Endothelial cell of umbilical vein (primary cell): Measurements from ENCODE around the gene MINK1. TPM values are rescaled to one million over a fixed set of nuclear protein-coding genes. Genes with fewer than 3 reads are reported as not detected.
A peak's percentile ranks its signal among the peaks of the same experiment; 100 is the strongest.

Source experiments
- BruUV-seq: library from RNA; stranded (reverse); fragments of 400-500 nt; replicated peaks from 2 replicates; lab custom pipeline; 2021; lab: Mats Ljungman, UMichigan
- CTCF ChIA-PET: fragments of 300-600, 350-600 bp; sonication (Branson Sonifier 250); formaldehyde crosslinking; loops from one replicate; lab custom pipeline; 2021; ENCODE audit warnings: antibody characterized with exemption, inconsistent platforms; lab: Charles Lee
- POLR2A ChIA-PET: fragments of 300-600, 350-600 bp; sonication (Branson Sonifier 250); formaldehyde crosslinking; loops from one replicate; lab custom pipeline; 2021; ENCODE audit warnings: antibody characterized with exemption, inconsistent platforms; lab: Charles Lee
- DNase-seq: peaks from one replicate; pipeline ENCODE4 v3.0.0-alpha.2; 2011; ENCODE audit warnings: low read depth, low spot score
- FAIRE-seq: peaks from 2 replicates; lab custom pipeline; 2011; peaks lifted over from hg19 to GRCh38; lab: Jason Lieb, UNC
- H2AFZ ChIP-seq: 2 replicates; pipeline ENCODE4 v1.6.0; 2012; ENCODE audit warnings: low read depth, low read length, control low read depth, inconsistent platforms
- H3K27ac ChIP-seq: 2 replicates; pipeline ENCODE4 v1.5.1; 2011; ENCODE audit warnings: low read depth, mild to moderate bottlenecking, control low read depth, low read length, moderate library complexity; ENCODE audit not compliant: insufficient read depth
- H3K27me3 ChIP-seq, 2 experiments: 2 replicates each; pipeline versions ENCODE4 v1.6.0 to v1.6.1; 2011; ENCODE audit warnings: low read length in 2 of 2, mixed read lengths in 1 of 2; ENCODE audit not compliant: control insufficient read depth in 2 of 2, insufficient read depth in 2 of 2
- H3K36me3 ChIP-seq, 2 experiments: 2 replicates in 1 of 2; 3 replicates in 1 of 2; pipeline ENCODE4 v1.5.1; 2011; ENCODE audit warnings: low read length in 2 of 2, mild to moderate bottlenecking in 1 of 2, moderate library complexity in 1 of 2; ENCODE audit not compliant: control insufficient read depth in 2 of 2, insufficient read depth in 2 of 2; ENCODE audit errors: extremely low read depth in 1 of 2
- H3K4me1 ChIP-seq: 3 replicates; pipeline ENCODE4 v1.5.1; 2011; ENCODE audit warnings: mild to moderate bottlenecking, low read length; ENCODE audit not compliant: control insufficient read depth, insufficient read depth; ENCODE audit errors: extremely low read depth
- H3K4me2 ChIP-seq: 2 replicates; pipeline ENCODE4 v1.6.1; 2011; ENCODE audit warnings: low read length, control low read depth, mixed read lengths; ENCODE audit not compliant: insufficient read depth
- H3K4me3 ChIP-seq, 3 experiments: fragments of 200-600 bp in 1 of 3; sonication (generic), shearing (Covaris generic) in 1 of 3; replicated peaks in 1 of 3; 2 replicates each; pipeline ENCODE4 v1.5.1; 2011 to 2016; ENCODE audit warnings: control low read depth in 3 of 3, low read length in 3 of 3, mild to moderate bottlenecking in 2 of 3, inconsistent platforms in 1 of 3, low read depth in 1 of 3, moderate library complexity in 1 of 3; ENCODE audit not compliant: insufficient read depth in 1 of 3
- H3K79me2 ChIP-seq: 2 replicates; pipeline ENCODE4 v1.6.0; 2012; ENCODE audit warnings: low read length, inconsistent platforms; ENCODE audit not compliant: control insufficient read depth, insufficient read depth
- H3K9ac ChIP-seq: replicated peaks from 2 replicates; pipeline ENCODE3; 2011; ENCODE audit warnings: low read length, control low read depth; ENCODE audit not compliant: insufficient read depth; ENCODE audit errors: extremely low read depth
- H3K9me1 ChIP-seq: replicated peaks from 3 replicates; pipeline ENCODE4 v1.6.0; 2011; ENCODE audit warnings: mild to moderate bottlenecking, low read length; ENCODE audit not compliant: control insufficient read depth, insufficient read depth; ENCODE audit errors: extremely low read depth
- H3K9me3 ChIP-seq: replicated peaks from 2 replicates; pipeline ENCODE4 v1.5.1; 2012; ENCODE audit warnings: low read length, inconsistent platforms; ENCODE audit not compliant: control insufficient read depth, insufficient read depth
- H4K20me1 ChIP-seq: replicated peaks from 2 replicates; pipeline ENCODE3; 2011; ENCODE audit warnings: mild to moderate bottlenecking, low read length; ENCODE audit not compliant: control insufficient read depth, insufficient read depth; ENCODE audit errors: extremely low read depth
- MYC ChIP-seq: IDR thresholded peaks from one replicate; pipeline ENCODE4 v1.6.1; 2011; ENCODE audit warnings: mild to moderate bottlenecking, low read depth, low read length
- POLR2A ChIP-seq: IDR thresholded peaks from 2 replicates; pipeline ENCODE4 v1.6.1; 2012; ENCODE audit warnings: low read depth, mild to moderate bottlenecking, control low read depth, low read length
- POLR2AphosphoS5 ChIP-seq: IDR thresholded peaks from 2 replicates; pipeline ENCODE4 v1.6.1; 2012; ENCODE audit warnings: low read depth, mild to moderate bottlenecking, control low read depth, low read length, moderate library complexity; ENCODE audit not compliant: insufficient read depth
- dilution Hi-C: fragments of 300-500 bp; cut with MboI; formaldehyde crosslinking; loops from one replicate; pipeline ENCODE4 v1.15.0; 2019; ENCODE audit warnings: low sequenced_read_pairs; ENCODE audit not compliant: extremely low pct_ligation_motif_present
- intact Hi-C: fragments of 100-400 bp; cut with micrococcal nuclease; formaldehyde crosslinking; loops from one replicate; pipeline ENCODE4 v1.10.0; 2022
- polyA plus RNA-seq, 4 experiments: library from polyadenylated mRNA; depleted of rRNA in 3 of 4; stranded (reverse) in 3 of 4; unstranded in 1 of 4; fragments of >200 nt; gene quantifications; 2 replicates each; pipeline versions ENCODE4 v1.2.1 to v1.2.3, GENCODE V29; 2011 to 2012; ENCODE audit warnings: missing spikeins in 1 of 4
- total RNA-seq: library from RNA; stranded (reverse); gene quantifications from 2 replicates; pipeline ENCODE4 v1.2.3, GENCODE V29; 2021
- TF ChIP-seq, protein P1 (sequence below): IDR thresholded peaks from 2 replicates; pipeline ENCODE4 v1.6.1; 2011; ENCODE audit not compliant: insufficient read depth, insufficient read length

Gene MINK1
- total and polyA plus RNA-seq, 2 donors (not counting 3 experiments of a cell fraction or from before 2014, with no cell fraction given): 53.6 to 89.4 TPM

DNA sequence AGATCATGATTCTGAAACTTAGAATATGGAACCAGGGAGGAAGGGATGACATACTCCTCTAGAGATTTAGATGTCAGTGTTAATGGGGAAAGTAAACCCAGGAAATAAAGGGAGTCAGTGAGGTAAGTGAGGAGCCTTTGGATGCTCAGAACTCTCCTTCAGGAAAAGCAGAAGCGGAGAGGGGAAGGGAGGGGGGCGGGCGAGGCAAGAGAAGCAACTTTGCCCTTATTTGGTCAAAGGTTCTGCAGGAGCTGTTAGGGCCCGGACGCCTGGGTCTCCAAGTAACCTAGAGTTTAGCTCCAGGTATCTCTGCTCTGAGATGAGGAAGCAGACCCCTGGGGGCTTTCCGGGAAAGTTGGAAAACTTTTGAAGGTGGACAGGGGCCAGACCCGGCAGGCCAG is 113.9 kb downstream of the MINK1 start:
- Histone ChIP-seq H3K9me1 (no peaks in the 10 kb centered on the region), H3K27me3 (no peaks in the 10 kb centered on the region), H3K4me3 (peak overlapping the region; percentile 86 to 99 (median 95)), H2AFZ (no peak overlapping the region), H3K27ac (no peak overlapping the region), H3K9ac (peak overlapping the region; percentile 66), H3K36me3 (peaks cover 13 to 28% of the 10 kb centered on the region in 2 experiments), H3K4me1 (peaks cover 30% of the 10 kb centered on the region), H4K20me1 (no peaks in the 10 kb centered on the region), H3K4me2 (peak overlapping the region; percentile 93), H3K9me3 (no peaks in the 10 kb centered on the region), H3K79me2 (peaks cover 62% of the 10 kb centered on the region)
- POLR2A ChIA-PET: interaction anchor here (2.3 kb wide), 1 partner anchor 20 kb away, joined by 18 read pairs; the partner anchor contains the start of gene SPAG7
- FAIRE-seq (peak; percentile 59), DNase-seq (no peak)
- dilution Hi-C loops (no loop called here), intact Hi-C loops (no loop called here)
- TF ChIP-seq POLR2A (no peak), MYC (no peak), POLR2AphosphoS5 (peak; percentile 26)
- TF ChIP-seq, protein P1, sequence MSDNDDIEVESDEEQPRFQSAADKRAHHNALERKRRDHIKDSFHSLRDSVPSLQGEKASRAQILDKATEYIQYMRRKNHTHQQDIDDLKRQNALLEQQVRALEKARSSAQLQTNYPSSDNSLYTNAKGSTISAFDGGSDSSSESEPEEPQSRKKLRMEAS: no peak
- BruUV-seq: no TSS peak
- CTCF ChIA-PET: interaction anchor here (1.0 to 2.8 kb wide), 2 partner anchors 38 to 41 kb away, joined by 4 to 12 read pairs; partner anchors contain the start of gene CAMTA2

Other genes starting within 250 kb of the MINK1 start
- gene SMTNL2, start 248.8 kb upstream of the MINK1 start, total RNA-seq: not detected in 2 replicates
- gene SMTNL2, start 248.8 kb upstream of the MINK1 start, polyA plus RNA-seq: not detected in 2 replicates
- not detected in 2 replicates for gene ALOX15, start 191.7 kb upstream of the MINK1 start, total RNA-seq
- gene ALOX15, start 191.7 kb upstream of the MINK1 start, polyA plus RNA-seq: not detected in 2 replicates
- 58.5 and 63.9 TPM in 2 replicates for gene PELP1, start 129.2 kb upstream of the MINK1 start, total RNA-seq
- 26.8 and 41.2 TPM in 2 replicates for gene PELP1, start 129.2 kb upstream of the MINK1 start, polyA plus RNA-seq
- 21.3 and 25.2 TPM in 2 replicates for gene ARRB2, start 122.7 kb upstream of the MINK1 start, total RNA-seq
- gene ARRB2, start 122.7 kb upstream of the MINK1 start, polyA plus RNA-seq: 18.6 and 19.1 TPM in 2 replicates
- 11.7 and 12.9 TPM in 2 replicates for gene MED11, start 101.9 kb upstream of the MINK1 start, total RNA-seq
- 21.2 and 23.8 TPM in 2 replicates for gene MED11, start 101.9 kb upstream of the MINK1 start, polyA plus RNA-seq
- gene ZMYND15, start 93.5 kb upstream of the MINK1 start, total RNA-seq: 0.44 TPM in 1 of 2 replicates, not detected in the other
- 0.12 and 0.18 TPM in 2 replicates for gene ZMYND15, start 93.5 kb upstream of the MINK1 start, polyA plus RNA-seq
- 4.8 and 5.4 TPM in 2 replicates for gene CXCL16, start 93.4 kb upstream of the MINK1 start, total RNA-seq
- 6.1 and 7.3 TPM in 2 replicates for gene CXCL16, start 93.4 kb upstream of the MINK1 start, polyA plus RNA-seq
- not detected in 2 replicates for gene TM4SF5, start 61.5 kb upstream of the MINK1 start, total RNA-seq
- gene TM4SF5, start 61.5 kb upstream of the MINK1 start, polyA plus RNA-seq: not detected in 2 replicates
- not detected in 2 replicates for gene VMO1, start 47.0 kb upstream of the MINK1 start, total RNA-seq
- gene VMO1, start 47.0 kb upstream of the MINK1 start, polyA plus RNA-seq: 0.23 and 0.27 TPM in 2 replicates
- not detected in 2 replicates for gene GLTPD2, start 44.4 kb upstream of the MINK1 start, total RNA-seq
- not detected in 2 replicates for gene GLTPD2, start 44.4 kb upstream of the MINK1 start, polyA plus RNA-seq
- gene PSMB6, start 37.2 kb upstream of the MINK1 start, total RNA-seq: 203 and 214 TPM in 2 replicates
- gene PSMB6, start 37.2 kb upstream of the MINK1 start, polyA plus RNA-seq: 598 and 599 TPM in 2 replicates
- 52.3 and 58.7 TPM in 2 replicates for gene PLD2, start 26.2 kb upstream of the MINK1 start, total RNA-seq
- gene PLD2, start 26.2 kb upstream of the MINK1 start, polyA plus RNA-seq: 53.6 and 54.7 TPM in 2 replicates
- 1.0 and 1.5 TPM in 2 replicates for gene C17orf107, start 66.2 kb downstream of the MINK1 start, total RNA-seq
- 0.68 and 0.86 TPM in 2 replicates for gene C17orf107, start 66.2 kb downstream of the MINK1 start, polyA plus RNA-seq
- gene CHRNE, start 69.8 kb downstream of the MINK1 start, total RNA-seq: 0.76 and 0.84 TPM in 2 replicates
- 1.1 and 1.3 TPM in 2 replicates for gene CHRNE, start 69.8 kb downstream of the MINK1 start, polyA plus RNA-seq
- gene GP1BA, start 98.9 kb downstream of the MINK1 start, total RNA-seq: not detected in 2 replicates
- not detected in 2 replicates for gene GP1BA, start 98.9 kb downstream of the MINK1 start, polyA plus RNA-seq
- gene SLC25A11, start 106.7 kb downstream of the MINK1 start, total RNA-seq: 50.2 and 58.2 TPM in 2 replicates
- 95.2 and 110 TPM in 2 replicates for gene SLC25A11, start 106.7 kb downstream of the MINK1 start, polyA plus RNA-seq
- gene RNF167, start 106.9 kb downstream of the MINK1 start, total RNA-seq: 60.2 and 61.0 TPM in 2 replicates
- gene RNF167, start 106.9 kb downstream of the MINK1 start, polyA plus RNA-seq: 87.6 and 121 TPM in 2 replicates
- gene PFN1, start 115.2 kb downstream of the MINK1 start, total RNA-seq: 1,167 and 1,191 TPM in 2 replicates
- gene PFN1, start 115.2 kb downstream of the MINK1 start, polyA plus RNA-seq: 1,577 and 1,770 TPM in 2 replicates
- gene ENO3, start 117.8 kb downstream of the MINK1 start, total RNA-seq: 5.1 and 5.5 TPM in 2 replicates
- gene ENO3, start 117.8 kb downstream of the MINK1 start, polyA plus RNA-seq: 5.9 and 6.5 TPM in 2 replicates
- 65.1 and 75.2 TPM in 2 replicates for gene SPAG7, start 134.5 kb downstream of the MINK1 start, total RNA-seq
- 58.4 and 68.6 TPM in 2 replicates for gene SPAG7, start 134.5 kb downstream of the MINK1 start, polyA plus RNA-seq
- 51.0 and 56.7 TPM in 2 replicates for gene CAMTA2, start 154.3 kb downstream of the MINK1 start, total RNA-seq
- 33.8 and 47.2 TPM in 2 replicates for gene CAMTA2, start 154.3 kb downstream of the MINK1 start, polyA plus RNA-seq
- gene INCA1, start 164.2 kb downstream of the MINK1 start, total RNA-seq: 0.71 and 1.0 TPM in 2 replicates
- 0.99 and 1.0 TPM in 2 replicates for gene INCA1, start 164.2 kb downstream of the MINK1 start, polyA plus RNA-seq
- gene KIF1C, start 164.6 kb downstream of the MINK1 start, total RNA-seq: 171 and 174 TPM in 2 replicates
- gene KIF1C, start 164.6 kb downstream of the MINK1 start, polyA plus RNA-seq: 33.6 and 33.9 TPM in 2 replicates
- gene SLC52A1, start 202.1 kb downstream of the MINK1 start, total RNA-seq: not detected in 2 replicates
- gene SLC52A1, start 202.1 kb downstream of the MINK1 start, polyA plus RNA-seq: 0.04 and 0.08 TPM in 2 replicates
- gene ZFP3, start 245.1 kb downstream of the MINK1 start, total RNA-seq: 1.4 and 1.7 TPM in 2 replicates
- 1.7 and 1.8 TPM in 2 replicates for gene ZFP3, start 245.1 kb downstream of the MINK1 start, polyA plus RNA-seq